Measurements from ENCODE around the gene PDE6D.
"Not testable (repeated sequence)": the region's sequence is repeated elsewhere in the genome, so short reads cannot be mapped to it uniquely, and the experiment has no call there.

The PDE6D gene

GRCh38 chr2:231713406-231713729 is 67.7 kb downstream of the PDE6D start:
- TF ChIP-seq INSM2 (tag by site-specific recombination; IDR thresholded peaks at IDR 0.05) (peak; percentile 23; the same call in 1 of the 2 replicates), ZBTB17 (tag by site-specific recombination; IDR thresholded peaks at IDR 0.05) (peak; percentile 90), PRDM6 (tag by site-specific recombination; IDR thresholded peaks at IDR 0.05) (peak; percentile 17; the same call in 1 of the 2 replicates), KLF8 (tag by site-specific recombination; IDR thresholded peaks at IDR 0.05) (peak; percentile 35; the same call in 1 of the 2 replicates), KLF9 (tag by site-specific recombination; IDR thresholded peaks at IDR 0.05; ENCODE audit: low read depth) (peak; percentile 50; the same call in 1 of the 2 replicates), SP2 (tag by site-specific recombination; IDR thresholded peaks at IDR 0.05) (peak; percentile 57; the same call in 1 of the 2 replicates), ZNF366 (tag by site-specific recombination; conservative IDR thresholded peaks at IDR 0.05) (peak; percentile 44)
- not testable (repeated sequence) for H3K4me1 ChIP-seq (ENCODE audit: control insufficient read depth, insufficient read depth, low read length); H3K4me3 ChIP-seq (ENCODE audit: low read depth, low read length); H3K9me3 ChIP-seq (ENCODE audit: control insufficient read depth, insufficient read depth, low read depth, low read length)
- peak overlapping the region; percentile 32 for H3K27ac ChIP-seq (ENCODE audit: extremely low read depth, low read depth, low read length)
- ChIA-PET POLR2A (interaction anchor here (0.6 to 2.5 kb wide), 10 partner anchors 12 to 249 kb away, joined by 3 to 29 read pairs (median 4); partner anchors contain the start of genes COPS7B, NCL and PDE6D), CTCF (interaction anchor here (0.6 to 5.8 kb wide), 19 partner anchors 9 to 714 kb away, joined by 3 to 182 read pairs (median 9); partner anchors contain the start of gene COPS7B)
- H3K36me3 ChIP-seq (ENCODE audit: control insufficient read depth in 2 of 2, insufficient read depth in 1 of 2, low read length in 2 of 2), result peaks cover 6 to 54% of the 10 kb centered on the region in 2 experiments; a peak in 2 of 3 replicates

- CTCF ChIA-PET, result interaction anchor here (0.5 to 5.4 kb wide), 10 partner anchors 15 to 160 kb away, joined by 3 to 102 read pairs (median 8); no protein-coding TSS in a partner anchor
- H3K36me3 ChIP-seq (ENCODE audit: control insufficient read depth in 2 of 2, insufficient read depth in 1 of 2, low read length in 2 of 2), result peaks cover 6 to 54% of the 10 kb centered on the region in 2 experiments; a peak in 2 of 3 replicates
- not testable (repeated sequence) for H3K4me1 ChIP-seq (ENCODE audit: control insufficient read depth, insufficient read depth, low read length); H3K9me3 ChIP-seq (ENCODE audit: control insufficient read depth, insufficient read depth, low read depth, low read length)
- H3K27ac ChIP-seq (ENCODE audit: extremely low read depth, low read depth, low read length), result peak overlapping the region; percentile 96
- peak overlapping the region; percentile 94 for H3K4me3 ChIP-seq (ENCODE audit: low read depth, low read length)
- POLR2A ChIA-PET, result interaction anchor here (1.0 kb wide), 1 partner anchor 69 kb away, joined by 3 read pairs; the partner anchor contains the start of gene PDE6D
- TF ChIP-seq HIC1 (tag by site-specific recombination; IDR thresholded peaks at IDR 0.05) (0 out of 2 replicates have a peak, but pooled peaks have one; percentile 18), ZNF513 (tag by site-specific recombination; IDR thresholded peaks at IDR 0.05) (peak; percentile 93), PATZ1 (tag by site-specific recombination; IDR thresholded peaks at IDR 0.05) (peak; percentile 30; the same call in 1 of the 2 replicates), GLIS2 (tag by site-specific recombination; IDR thresholded peaks at IDR 0.05) (peak; percentile 40; the same call in 1 of the 2 replicates), GLIS1 (tag by site-specific recombination; IDR thresholded peaks at IDR 0.05) (0 out of 2 replicates have a peak, but pooled peaks have one; percentile 33), ZNF629 (tag by site-specific recombination; IDR thresholded peaks at IDR 0.05) (peak; percentile 36; the same call in 1 of the 2 replicates), BCL11A (tag by site-specific recombination; IDR thresholded peaks at IDR 0.05; ENCODE audit: low read depth) (0 out of 2 replicates have a peak, but pooled peaks have one; percentile 73)
These were observed 68.5 kb downstream of the PDE6D start for GRCh38 chr2:231712451-231713021.

Measured in HEK293 (cell line).